Common myeloid progenitor, CD34-positive (primary cell): ENCODE data around the gene TNS1.
A peak's percentile ranks its signal among the peaks of the same experiment; 100 is the strongest.

ENCODE experiments used
- CTCF ChIA-PET: fragments of 350-600 bp; sonication (Branson Sonifier 250); formaldehyde crosslinking; loops from one replicate; lab custom pipeline; 2021; ENCODE audit warnings: antibody characterized with exemption; lab: Charles Lee
- POLR2A ChIA-PET: fragments of 350-600 bp; sonication (Branson Sonifier 250); formaldehyde crosslinking; loops from one replicate; lab custom pipeline; 2021; ENCODE audit warnings: antibody characterized with exemption; lab: Charles Lee
- DNase-seq, 3 donors: peaks; one replicate each; pipeline versions ENCODE4 v3.0.0 to v3.0.0-alpha.2; 2013
- H3K27ac ChIP-seq, 2 experiments: 1 replicate in 1 of 2; 2 replicates in 1 of 2; pipeline ENCODE4 v1.7.0; 2013; ENCODE audit warnings: inconsistent platforms in 2 of 2, low read length in 2 of 2, mild to moderate bottlenecking in 2 of 2, low read depth in 1 of 2, moderate library complexity in 1 of 2; ENCODE audit not compliant: severe bottlenecking in 2 of 2, insufficient read depth in 1 of 2, poor library complexity in 1 of 2
- H3K27me3 ChIP-seq, 5 experiments: replicated peaks in 2 of 5; 1 replicate in 3 of 5; 2 replicates in 2 of 5; pipeline versions ENCODE4 v1.6.1 to v1.7.0; 2013; ENCODE audit warnings: low read length in 4 of 5, mild to moderate bottlenecking in 2 of 5, moderate library complexity in 2 of 5, inconsistent platforms in 1 of 5; ENCODE audit not compliant: insufficient read depth in 5 of 5, control insufficient read depth in 4 of 5
- H3K36me3 ChIP-seq, 4 experiments: 1 replicate in 2 of 4; 2 replicates in 2 of 4; pipeline versions ENCODE4 v1.6.1 to v1.7.0; 2013; ENCODE audit warnings: low read length in 3 of 4, control low read depth in 1 of 4, mild to moderate bottlenecking in 1 of 4; ENCODE audit not compliant: control insufficient read depth in 4 of 4, insufficient read depth in 4 of 4
- H3K4me1 ChIP-seq, 4 experiments: 1 replicate in 3 of 4; 2 replicates in 1 of 4; pipeline versions ENCODE4 v1.6.1 to v1.7.1; 2013; ENCODE audit warnings: low read length in 3 of 4, mild to moderate bottlenecking in 3 of 4, control low read depth in 1 of 4, inconsistent platforms in 1 of 4, moderate library complexity in 1 of 4; ENCODE audit not compliant: control insufficient read depth in 4 of 4, insufficient read depth in 4 of 4; ENCODE audit errors: control extremely low read depth in 1 of 4
- H3K4me3 ChIP-seq, 7 experiments: 1 replicate in 4 of 7; 2 replicates in 3 of 7; pipeline versions ENCODE4 v1.5.1 to v1.7.0; 2013; ENCODE audit warnings: mild to moderate bottlenecking in 7 of 7, low read length in 6 of 7, moderate library complexity in 6 of 7, inconsistent platforms in 2 of 7, low read depth in 2 of 7, control low read depth in 1 of 7; ENCODE audit not compliant: insufficient read depth in 4 of 7, control insufficient read depth in 1 of 7; ENCODE audit errors: extremely low read depth in 1 of 7
- H3K9me3 ChIP-seq, 5 experiments: 1 replicate in 4 of 5; 2 replicates in 1 of 5; pipeline versions ENCODE4 v1.6.1 to v1.7.1; 2013; ENCODE audit warnings: low read length in 4 of 5, mild to moderate bottlenecking in 2 of 5, inconsistent platforms in 1 of 5, low read depth in 1 of 5, moderate library complexity in 1 of 5; ENCODE audit not compliant: control insufficient read depth in 4 of 5, insufficient read depth in 2 of 5; ENCODE audit errors: control extremely low read depth in 1 of 5
- WGBS: methylation state at CpG from one replicate; pipeline ENCODE4 v1.1.5; 2013; ENCODE audit not compliant: insufficient coverage; 5-methylcytosine and 5-hydroxymethylcytosine counted together

TNS1 gene

GRCh38 chr2:217989221-217989948, 13.4 kb downstream of the TNS1 start:
- Histone ChIP-seq H3K27me3 (no peaks in the 10 kb centered on the region), H3K9me3 (no peaks in the 10 kb centered on the region), H3K36me3 (peaks cover 0 to 24% (median 2%) of the 10 kb centered on the region in 4 experiments), H3K4me3 (no peak overlapping the region), H3K27ac (no peak overlapping the region), H3K4me1 (no peaks in the 10 kb centered on the region)
- CTCF ChIA-PET: interaction anchor here (0.8 to 14.8 kb wide), 18 partner anchors 10 to 210 kb away, joined by 3 to 249 read pairs (median 4); no protein-coding TSS in a partner anchor
- 93% methylated on average over 9 of the region's 9 CpGs for WGBS
- no peak for DNase-seq
- POLR2A ChIA-PET: no interaction called here

- no peak overlapping the region for H3K4me3 ChIP-seq
- H3K9me3 ChIP-seq: no peaks in the 10 kb centered on the region
- WGBS: 69% methylated on average over 4 of the region's 4 CpGs
- DNase-seq: no peak
- H3K27ac ChIP-seq: no peak overlapping the region
- no peaks in the 10 kb centered on the region for H3K4me1 ChIP-seq
- ChIA-PET CTCF (interaction anchor here (0.8 to 14.8 kb wide), 15 partner anchors 10 to 210 kb away, joined by 3 to 249 read pairs (median 4); no protein-coding TSS in a partner anchor), POLR2A (no interaction called here)
- no peaks in the 10 kb centered on the region for H3K27me3 ChIP-seq
- peaks cover 0 to 24% (median 2%) of the 10 kb centered on the region in 4 experiments for H3K36me3 ChIP-seq
These were observed 14.0 kb downstream of the TNS1 start for GRCh38 chr2:217988840-217989204.

- Histone ChIP-seq H3K4me3 (no peak overlapping the region), H3K27ac (no peak overlapping the region), H3K36me3 (peaks cover 0 to 24% (median 2%) of the 10 kb centered on the region in 4 experiments), H3K9me3 (no peaks in the 10 kb centered on the region), H3K27me3 (no peaks in the 10 kb centered on the region), H3K4me1 (no peaks in the 10 kb centered on the region)
- DNase-seq: peak; percentile 59 to 82 (median 72)
- CTCF ChIA-PET: interaction anchor here (0.8 to 14.8 kb wide), 22 partner anchors 8 to 209 kb away, joined by 3 to 249 read pairs (median 4); partner anchors contain the start of gene RUFY4
- POLR2A ChIA-PET: no interaction called here
- 26% methylated on average over 7 of the region's 13 CpGs for WGBS
These were observed 14.6 kb downstream of the TNS1 start for GRCh38 chr2:217988014-217988839.

- Histone ChIP-seq H3K27ac (no peak overlapping the region), H3K27me3 (no peaks in the 10 kb centered on the region), H3K9me3 (no peaks in the 10 kb centered on the region), H3K4me1 (no peaks in the 10 kb centered on the region), H3K36me3 (peaks cover 0 to 24% (median 2%) of the 10 kb centered on the region in 4 experiments), H3K4me3 (no peak overlapping the region)
- 100% methylated on average over 2 of the region's 4 CpGs for WGBS
- DNase-seq: no peak
- CTCF ChIA-PET: interaction anchor here (0.7 to 14.8 kb wide), 17 partner anchors 9 to 204 kb away, joined by 3 to 249 read pairs (median 3); no protein-coding TSS in a partner anchor
- POLR2A ChIA-PET: no interaction called here
These were observed 15.4 kb downstream of the TNS1 start for GRCh38 chr2:217987391-217987790.

GRCh38 chr2:217986256-217986961, 16.4 kb downstream of the TNS1 start:
- Histone ChIP-seq H3K9me3 (no peaks in the 10 kb centered on the region), H3K27me3 (no peaks in the 10 kb centered on the region), H3K36me3 (peaks cover 0 to 24% (median 2%) of the 10 kb centered on the region in 4 experiments), H3K27ac (no peak overlapping the region), H3K4me3 (no peak overlapping the region), H3K4me1 (no peaks in the 10 kb centered on the region)
- WGBS: 93% methylated on average over 11 of the region's 16 CpGs
- POLR2A ChIA-PET: interaction anchor here (0.7 kb wide), 1 partner anchor 14 kb away, joined by 3 read pairs; no protein-coding TSS in a partner anchor
- no peak for DNase-seq
- CTCF ChIA-PET: interaction anchor here (0.9 to 14.8 kb wide), 11 partner anchors 8 to 197 kb away, joined by 3 to 249 read pairs (median 3); no protein-coding TSS in a partner anchor

- Histone ChIP-seq H3K9me3 (no peaks in the 10 kb centered on the region), H3K27me3 (no peaks in the 10 kb centered on the region), H3K27ac (no peak overlapping the region), H3K4me3 (no peak overlapping the region), H3K36me3 (peaks cover 0 to 7% (median 2%) of the 10 kb centered on the region in 4 experiments), H3K4me1 (no peaks in the 10 kb centered on the region)
- POLR2A ChIA-PET: no interaction called here
- 97% methylated on average over 15 of the region's 20 CpGs for WGBS
- DNase-seq: no peak
- CTCF ChIA-PET: interaction anchor here (0.8 to 14.8 kb wide), 7 partner anchors 9 to 207 kb away, joined by 3 to 249 read pairs (median 7); no protein-coding TSS in a partner anchor
These were observed 19.2 kb downstream of the TNS1 start for GRCh38 chr2:217983276-217984233.
